Glomerular visceral epithelial cell (primary cell): ENCODE measurements around the gene SBK2.
"Not testable (repeated sequence)": the region's sequence is repeated elsewhere in the genome, so short reads cannot be mapped to it uniquely, and the experiment has no call there.

Source experiments
- DNase-seq: peaks from one replicate; pipeline ENCODE4 v3.0.0-alpha.2; 2016; ENCODE audit errors: extremely low spot score

The SBK2 gene

GRCh38 chr19:55536951-55537740 lies at the start of gene SBK2:
TSS of gene SBK2 (minus strand) at chr19:55537133. CDS start at chr19:55536294, 839 bp downstream.
- no peak for DNase-seq

GRCh38 chr19:55585658-55586339 lies 48.9 kb upstream of the SBK2 start:
- DNase-seq: peak; percentile 91

GRCh38 chr19:55584871-55585270 lies 47.9 kb upstream of the SBK2 start:
- no peak for DNase-seq

- DNase-seq: not testable (repeated sequence)
Observed at GRCh38 chr19:55583897-55584296, 47.0 kb upstream of the SBK2 start.

GRCh38 chr19:55582284-55582683 lies 45.4 kb upstream of the SBK2 start:
- not testable (repeated sequence) for DNase-seq

- peak; percentile 81 for DNase-seq
Observed at GRCh38 chr19:55581823-55582223, 44.9 kb upstream of the SBK2 start.

GRCh38 chr19:55581145-55581822 lies 44.4 kb upstream of the SBK2 start:
- peak; percentile 24 for DNase-seq

GRCh38 chr19:55580628-55581144 lies 43.8 kb upstream of the SBK2 start, which contains the start of gene ZNF579:
TSS of gene ZNF579 (minus strand) at chr19:55580848. CDS start at chr19:55579639, 1,209 bp downstream.
- peak; percentile 91 for DNase-seq

GRCh38 chr19:55579766-55580621 lies 43.1 kb upstream of the SBK2 start:
- DNase-seq: peak; percentile 42

- DNase-seq: no peak
Observed at GRCh38 chr19:55578761-55579747, 42.1 kb upstream of the SBK2 start.

GRCh38 chr19:55578031-55578760 lies 41.3 kb upstream of the SBK2 start:
- DNase-seq: no peak

GRCh38 chr19:55576746-55577145 lies 39.8 kb upstream of the SBK2 start:
- no peak for DNase-seq

GRCh38 chr19:55573929-55574328 lies 37.0 kb upstream of the SBK2 start:
- DNase-seq: not testable (repeated sequence)

GRCh38 chr19:55569477-55569876 lies 32.5 kb upstream of the SBK2 start:
- not testable (repeated sequence) for DNase-seq

GRCh38 chr19:55567708-55568328 lies 30.9 kb upstream of the SBK2 start:
- DNase-seq: no peak

GRCh38 chr19:55566823-55567222 lies 29.9 kb upstream of the SBK2 start:
- no peak for DNase-seq

- DNase-seq: no peak
Observed at GRCh38 chr19:55563261-55563690, 26.3 kb upstream of the SBK2 start.

GRCh38 chr19:55559684-55560083 lies 22.8 kb upstream of the SBK2 start:
- DNase-seq: no peak

- no peak for DNase-seq
Observed at GRCh38 chr19:55554741-55555152, 17.8 kb upstream of the SBK2 start.
